Caco-2 (cell line): Measurements from ENCODE around the gene IDH3B. TPM values are rescaled to one million over a fixed set of nuclear protein-coding genes. Genes with fewer than 3 reads are reported as not detected.
"Not testable (repeated sequence)": the region's sequence is repeated elsewhere in the genome, so short reads cannot be mapped to it uniquely, and the experiment has no call there.

Source experiments
- BruUV-seq: library from RNA; stranded (reverse); fragments of 400-500 nt; replicated peaks from 2 replicates; lab custom pipeline; 2021; lab: Mats Ljungman, UMichigan
- CTCF ChIA-PET: fragments of 300-600 bp; sonication (Branson Sonifier 250); formaldehyde crosslinking; loops from one replicate; lab custom pipeline; 2022; ENCODE audit warnings: antibody characterized with exemption; lab: Charles Lee
- POLR2A ChIA-PET: fragments of 300-600 bp; sonication (Branson Sonifier 250); formaldehyde crosslinking; loops from one replicate; lab custom pipeline; 2022; ENCODE audit warnings: antibody characterized with exemption; lab: Charles Lee
- DNase-seq, 2 experiments: peaks; one replicate each; pipeline versions ENCODE4 v3.0.0 to v3.0.0-alpha.2; 2020 to 2022
- H3K27me3 ChIP-seq: replicated peaks from 2 replicates; pipeline ENCODE4 v1.6.0; 2011; ENCODE audit warnings: low read length; ENCODE audit not compliant: control insufficient read depth, insufficient read depth
- H3K36me3 ChIP-seq: 2 replicates; pipeline ENCODE4 v1.5.1; 2011; ENCODE audit warnings: low read length; ENCODE audit not compliant: control insufficient read depth, insufficient read depth
- H3K4me1 ChIP-seq: fragments of 250-450 bp; sonication (Bioruptor Pico); 2 replicates; pipeline ENCODE4 v1.5.1; 2020; ENCODE audit warnings: mild to moderate bottlenecking
- H3K4me3 ChIP-seq: 2 replicates; pipeline ENCODE4 v1.5.1; 2011; ENCODE audit warnings: low read depth, mild to moderate bottlenecking, control low read depth, low read length
- H3K9me3 ChIP-seq: fragments of 250-450 bp; sonication (Bioruptor Pico); 2 replicates; pipeline ENCODE4 v1.5.1; 2020; ENCODE audit warnings: mild to moderate bottlenecking, moderate library complexity
- H3K27ac Mint-ChIP-seq: one replicate; pipeline ENCODE4 v1.8.0; 2022; ENCODE audit warnings: mixed read lengths; ENCODE audit not compliant: unreplicated experiment
- H3K27me3 Mint-ChIP-seq: one replicate; pipeline ENCODE4 v1.8.0; 2022; ENCODE audit warnings: mixed read lengths; ENCODE audit not compliant: insufficient read depth, unreplicated experiment
- H3K36me3 Mint-ChIP-seq: one replicate; pipeline ENCODE4 v1.8.0; 2022; ENCODE audit warnings: mild to moderate bottlenecking, mixed read lengths; ENCODE audit not compliant: insufficient read depth, unreplicated experiment
- H3K4me1 Mint-ChIP-seq: one replicate; pipeline ENCODE4 v1.8.0; 2022; ENCODE audit warnings: low read depth, mixed read lengths; ENCODE audit not compliant: unreplicated experiment
- H3K4me3 Mint-ChIP-seq: one replicate; pipeline ENCODE4 v1.8.0; 2022; ENCODE audit warnings: mild to moderate bottlenecking, moderate library complexity, mixed read lengths; ENCODE audit not compliant: unreplicated experiment
- H3K9me3 Mint-ChIP-seq: one replicate; pipeline ENCODE4 v1.8.0; 2022; ENCODE audit warnings: mixed read lengths; ENCODE audit not compliant: unreplicated experiment
- CTCF ChIP-seq, 2 experiments: fragments of 200-600 bp in 1 of 2; IDR thresholded peaks; 1 replicate in 1 of 2; 2 replicates in 1 of 2; pipeline versions ENCODE4 v1.5.1 to v1.8.0; 2011 to 2022; ENCODE audit warnings: antibody characterized with exemption in 1 of 2, control low read depth in 1 of 2, inconsistent platforms in 1 of 2, low read depth in 1 of 2, low read length in 1 of 2, mild to moderate bottlenecking in 1 of 2, moderate library complexity in 1 of 2; ENCODE audit not compliant: insufficient read depth in 1 of 2, severe bottlenecking in 1 of 2, unreplicated experiment in 1 of 2
- intact Hi-C: fragments of 100-400 bp; cut with micrococcal nuclease; formaldehyde crosslinking; loops from one replicate; pipeline ENCODE4 v1.10.0; 2022; ENCODE audit not compliant: unreplicated experiment
- total RNA-seq: library from RNA; stranded (reverse); gene quantifications from 2 replicates; pipeline ENCODE4 v1.2.3, GENCODE V29; 2022

Gene IDH3B
- total RNA-seq, 1 experiment from 2014 or later = 137 TPM

- Mint-ChIP-seq H3K4me1 (no peaks in the 10 kb centered on the region), H3K27me3 (peaks cover 4% of the 10 kb centered on the region), H3K36me3 (no peaks in the 10 kb centered on the region), H3K9me3 (no peaks in the 10 kb centered on the region), H3K27ac (no peak overlapping the region), H3K4me3 (no peak overlapping the region)
- TF ChIP-seq CTCF (IDR thresholded peaks at IDR 0.05; ENCODE audit: insufficient read depth in 1 of 2, low read depth in 1 of 2, low read length in 1 of 2, severe bottlenecking in 1 of 2, unreplicated experiment in 1 of 2) = no peak
- no peak for DNase-seq
- CTCF ChIA-PET = no interaction called here
- Histone ChIP-seq H3K9me3 (no peaks in the 10 kb centered on the region), H3K4me1 (no peaks in the 10 kb centered on the region), H3K4me3 (no peak overlapping the region), H3K36me3 (no peaks in the 10 kb centered on the region), H3K27me3 (no peaks in the 10 kb centered on the region)
- no TSS peak for BruUV-seq
- intact Hi-C loops = no loop called here
- POLR2A ChIA-PET = no interaction called here
These were observed 33.8 kb upstream of the IDH3B start for GRCh38 chr20:2697768-2698167.

GRCh38 chr20:2696646-2697045 is 32.6 kb upstream of the IDH3B start:
- H3K4me3 ChIP-seq = no peak overlapping the region
- POLR2A ChIA-PET = no interaction called here
- H3K9me3 ChIP-seq = no peaks in the 10 kb centered on the region
- no peaks in the 10 kb centered on the region for H3K9me3 Mint-ChIP-seq
- peaks cover 6% of the 10 kb centered on the region for H3K4me1 Mint-ChIP-seq
- intact Hi-C loops = no loop called here
- no peak overlapping the region for H3K27ac Mint-ChIP-seq
- peaks cover 6% of the 10 kb centered on the region for H3K4me1 ChIP-seq
- no peaks in the 10 kb centered on the region for H3K27me3 ChIP-seq
- no TSS peak for BruUV-seq
- H3K4me3 Mint-ChIP-seq = no peak overlapping the region
- TF ChIP-seq CTCF (IDR thresholded peaks at IDR 0.05; ENCODE audit: insufficient read depth in 1 of 2, low read depth in 1 of 2, low read length in 1 of 2, severe bottlenecking in 1 of 2, unreplicated experiment in 1 of 2) = no peak
- peaks cover 8% of the 10 kb centered on the region for H3K27me3 Mint-ChIP-seq
- no peaks in the 10 kb centered on the region for H3K36me3 ChIP-seq
- CTCF ChIA-PET = no interaction called here
- H3K36me3 Mint-ChIP-seq = peaks cover 5% of the 10 kb centered on the region
- no peak for DNase-seq

GRCh38 chr20:2695984-2696525 is 32.0 kb upstream of the IDH3B start:
- H3K9me3 ChIP-seq, CTCF ChIA-PET, H3K4me3 Mint-ChIP-seq, H3K27ac Mint-ChIP-seq, H3K9me3 Mint-ChIP-seq, DNase-seq, H3K36me3 Mint-ChIP-seq, BruUV-seq, H3K36me3 ChIP-seq, H3K4me3 ChIP-seq, H3K27me3 ChIP-seq, intact Hi-C loops, POLR2A ChIA-PET, H3K4me1 ChIP-seq: not testable (repeated sequence)
- Mint-ChIP-seq H3K4me1 (peaks cover 12% of the 10 kb centered on the region), H3K27me3 (peaks cover 12% of the 10 kb centered on the region)
